IMR-90 (cell line): Measurements from ENCODE around the gene LRRC52. TPM values are rescaled to one million over a fixed set of nuclear protein-coding genes. Genes with fewer than 3 reads are reported as not detected.

Experiments
- ATAC-seq: fragments of 200-7000 bp; cut with Tn5 transposase; 2 replicates; pipeline ENCODE4 v1.9.1; 2020; ENCODE audit warnings: low read depth, mild to moderate bottlenecking, moderate library complexity
- BruUV-seq: library from RNA; stranded (reverse); fragments of 400-500 nt; replicated peaks from 2 replicates; lab custom pipeline; 2021; lab: Mats Ljungman, UMichigan
- CTCF ChIA-PET: fragments of 300-600 bp; formaldehyde crosslinking; extraction: SDS; loops from one replicate; lab custom pipeline; 2021; ENCODE audit warnings: antibody characterized with exemption; lab: Yijun Ruan, JAX
- POLR2A ChIA-PET: fragments of 300-600 bp; sonication (Branson Sonifier 250); formaldehyde crosslinking; loops from one replicate; lab custom pipeline; 2022; ENCODE audit warnings: antibody characterized with exemption; ENCODE audit not compliant: unreplicated experiment; lab: Charles Lee
- DNase-seq: peaks from one replicate; pipeline ENCODE4 v3.0.0; 2013
- H2AFZ ChIP-seq: replicated peaks from 2 replicates; pipeline ENCODE3; 2013; ENCODE audit warnings: low read length, mild to moderate bottlenecking; ENCODE audit not compliant: poor library complexity
- H2AK5ac ChIP-seq: 2 replicates; pipeline ENCODE4 v1.6.1; 2013; ENCODE audit warnings: low read depth, low read length, inconsistent platforms
- H2AK9ac ChIP-seq: replicated peaks from 2 replicates; pipeline ENCODE3; 2013; ENCODE audit warnings: mild to moderate bottlenecking, low read depth, low read length, moderate library complexity; ENCODE audit not compliant: poor library complexity
- H2BK120ac ChIP-seq: 2 replicates; pipeline ENCODE4 v1.6.1; 2013; ENCODE audit warnings: low read depth, low read length, inconsistent platforms
- H2BK15ac ChIP-seq: 3 replicates; pipeline ENCODE4 v1.6.1; 2013; ENCODE audit warnings: low read depth, low read length, inconsistent platforms
- H2BK20ac ChIP-seq: 2 replicates; pipeline ENCODE4 v1.6.1; 2013; ENCODE audit warnings: low read depth, mild to moderate bottlenecking, inconsistent platforms, low read length, moderate library complexity
- H2BK5ac ChIP-seq: 2 replicates; pipeline ENCODE4 v1.6.1; 2013; ENCODE audit warnings: mild to moderate bottlenecking, low read depth, low read length, inconsistent platforms; ENCODE audit not compliant: poor library complexity, severe bottlenecking
- H3K14ac ChIP-seq: replicated peaks from 2 replicates; pipeline ENCODE4 v1.6.1; 2013; ENCODE audit warnings: low read depth, low read length, inconsistent platforms
- H3K18ac ChIP-seq: 2 replicates; pipeline ENCODE4 v1.6.1; 2013; ENCODE audit warnings: low read depth, low read length, control low read depth
- H3K23ac ChIP-seq: 2 replicates; pipeline ENCODE4 v1.6.1; 2013; ENCODE audit warnings: low read depth, low read length, inconsistent platforms
- H3K27ac ChIP-seq: 2 replicates; pipeline ENCODE4 v1.5.1; 2013; ENCODE audit warnings: mild to moderate bottlenecking, control low read depth, low read length; ENCODE audit not compliant: insufficient read depth
- H3K27me3 ChIP-seq: 2 replicates; pipeline ENCODE4 v1.6.1; 2013; ENCODE audit warnings: low read length; ENCODE audit not compliant: control insufficient read depth, insufficient read depth
- H3K36me3 ChIP-seq: 2 replicates; pipeline ENCODE4 v1.6.1; 2013; ENCODE audit warnings: low read length, mixed read lengths; ENCODE audit not compliant: control insufficient read depth, insufficient read depth
- H3K4ac ChIP-seq: 2 replicates; pipeline ENCODE4 v1.6.1; 2013; ENCODE audit warnings: low read depth, low read length, inconsistent platforms
- H3K4me1 ChIP-seq: 2 replicates; pipeline ENCODE4 v1.6.1; 2013; ENCODE audit warnings: low read length, mixed read lengths; ENCODE audit not compliant: control insufficient read depth, insufficient read depth
- H3K4me2 ChIP-seq: 2 replicates; pipeline ENCODE4 v1.6.1; 2013; ENCODE audit warnings: low read depth, mild to moderate bottlenecking, control low read depth, low read length, moderate library complexity
- H3K4me3 ChIP-seq: 2 replicates; pipeline ENCODE4 v1.5.1; 2013; ENCODE audit warnings: low read depth, mild to moderate bottlenecking, control low read depth, low read length, moderate library complexity; ENCODE audit not compliant: insufficient read depth
- H3K56ac ChIP-seq: 2 replicates; pipeline ENCODE4 v1.6.1; 2013; ENCODE audit warnings: low read length, inconsistent platforms; ENCODE audit not compliant: insufficient read depth; ENCODE audit errors: extremely low read depth
- H3K79me1 ChIP-seq, 2 experiments: 2 replicates each; pipeline ENCODE4 v1.6.1; 2013; ENCODE audit warnings: low read length in 2 of 2, inconsistent platforms in 1 of 2, low read depth in 1 of 2
- H3K9ac ChIP-seq: 2 replicates; pipeline ENCODE4 v1.6.1; 2013; ENCODE audit warnings: low read depth, low read length, control low read depth
- H3K9me1 ChIP-seq: 2 replicates; pipeline ENCODE4 v1.6.1; 2013; ENCODE audit warnings: low read length, inconsistent platforms; ENCODE audit not compliant: insufficient read depth
- H3K9me3 ChIP-seq: 2 replicates; pipeline ENCODE4 v1.6.1; 2013; ENCODE audit warnings: low read length; ENCODE audit not compliant: control insufficient read depth, insufficient read depth
- H4K20me1 ChIP-seq: 2 replicates; pipeline ENCODE4 v1.6.1; 2013; ENCODE audit warnings: low read length, inconsistent platforms; ENCODE audit not compliant: insufficient read depth
- H4K5ac ChIP-seq: 2 replicates; pipeline ENCODE4 v1.6.1; 2013; ENCODE audit warnings: mild to moderate bottlenecking, low read depth, low read length, control low read depth
- H4K8ac ChIP-seq, 2 experiments: 2 replicates each; pipeline ENCODE4 v1.6.1; 2013; ENCODE audit warnings: low read depth in 2 of 2, low read length in 2 of 2, control low read depth in 1 of 2, inconsistent platforms in 1 of 2
- H4K91ac ChIP-seq: 2 replicates; pipeline ENCODE4 v1.6.1; 2013; ENCODE audit warnings: low read depth, low read length, inconsistent platforms; ENCODE audit not compliant: insufficient read depth
- BHLHE40 ChIP-seq: fragments of 150-350 bp; IDR thresholded peaks from 2 replicates; pipeline ENCODE4 v1.6.1; 2016; ENCODE audit warnings: mild to moderate bottlenecking, low read depth, low read length
- CEBPB ChIP-seq: IDR thresholded peaks from 2 replicates; pipeline ENCODE4 v1.6.1; 2012; ENCODE audit warnings: low read depth, low read length, improper control_type of control experiment
- CHD1 ChIP-seq: IDR thresholded peaks from 2 replicates; pipeline ENCODE4 v1.6.1; 2012; ENCODE audit warnings: low read depth, low read length, improper control_type of control experiment
- FOS ChIP-seq: fragments of 150-350 bp; IDR thresholded peaks from 2 replicates; pipeline ENCODE4 v1.6.1; 2016; ENCODE audit warnings: low read depth, low read length
- MAFK ChIP-seq: IDR thresholded peaks from 2 replicates; pipeline ENCODE4 v1.6.1; 2012; ENCODE audit warnings: low read depth, low read length, improper control_type of control experiment
- MAZ ChIP-seq: IDR thresholded peaks from 2 replicates; pipeline ENCODE4 v1.6.1; 2012; ENCODE audit warnings: low read depth, mild to moderate bottlenecking, low read length, improper control_type of control experiment, moderate library complexity, borderline replicate concordance
- MXI1 ChIP-seq: IDR thresholded peaks from 2 replicates; pipeline ENCODE4 v1.6.1; 2012; ENCODE audit warnings: low read depth, mild to moderate bottlenecking, low read length, moderate library complexity, borderline replicate concordance
- NFE2L2 ChIP-seq: fragments of 150-350 bp; IDR thresholded peaks from 2 replicates; pipeline ENCODE4 v1.6.1; 2016; ENCODE audit warnings: low read depth, mild to moderate bottlenecking, low read length
- POLR2A ChIP-seq: IDR thresholded peaks from 2 replicates; pipeline ENCODE4 v1.6.1; 2012; ENCODE audit warnings: mild to moderate bottlenecking, low read depth, low read length
- RAD21 ChIP-seq: IDR thresholded peaks from 2 replicates; pipeline ENCODE4 v1.6.1; 2012; ENCODE audit warnings: low read length, improper control_type of control experiment
- RCOR1 ChIP-seq: IDR thresholded peaks from 2 replicates; pipeline ENCODE4 v1.6.1; 2012; ENCODE audit warnings: mild to moderate bottlenecking, low read length, improper control_type of control experiment; ENCODE audit not compliant: insufficient replicate concordance
- RFX5 ChIP-seq: IDR thresholded peaks from 2 replicates; pipeline ENCODE4 v1.8.0; 2012; ENCODE audit warnings: low read depth, mild to moderate bottlenecking, low read length, moderate library complexity
- SMC3 ChIP-seq: fragments of 150-350 bp; IDR thresholded peaks from 2 replicates; pipeline ENCODE4 v1.6.1; 2016; ENCODE audit warnings: low read depth, mild to moderate bottlenecking, antibody characterized with exemption, low read length, moderate library complexity
- WGBS, 2 experiments: methylation state at CpG; one replicate each; pipeline versions ENCODE4 v1.1.5 to v1.1.7; 2013; ENCODE audit warnings: missing lambda C conversion rate in 2 of 2; ENCODE audit not compliant: insufficient read length in 1 of 2; ENCODE audit errors: extremely low coverage in 2 of 2; 5-methylcytosine and 5-hydroxymethylcytosine counted together
- dilution Hi-C: fragments of 300-500 bp; cut with HindIII; formaldehyde crosslinking; loops from one replicate; pipeline ENCODE4 v1.14.3; 2018; ENCODE audit warnings: low sequenced_read_pairs; ENCODE audit not compliant: unreplicated experiment
- in situ Hi-C: fragments of 300-500 bp; cut with MboI; formaldehyde crosslinking; loops from 3 replicates; pipeline ENCODE4 v1.14.3; 2019; ENCODE audit warnings: low sequenced_read_pairs, inconsistent platforms, mixed read lengths
- intact Hi-C: fragments of 100-400 bp; cut with micrococcal nuclease; formaldehyde crosslinking; loops from 2 replicates; pipeline ENCODE4 v1.10.0; 2022
- polyA plus RNA-seq, 3 experiments: library from polyadenylated mRNA; depleted of rRNA; stranded (reverse); fragments of >200 nt; gene quantifications; 2 replicates each; pipeline ENCODE4 v1.2.3, GENCODE V29; 2012; ENCODE audit warnings: low replicate concordance in 1 of 3
- total RNA-seq: library from RNA; depleted of rRNA; stranded (reverse); fragments of >200 nt; gene quantifications from 2 replicates; pipeline ENCODE4 v1.2.3, GENCODE V29; 2012
- TF ChIP-seq, protein P1 (sequence below): conservative IDR thresholded peaks from 2 replicates; pipeline ENCODE4 v1.5.1; 2012; ENCODE audit warnings: mild to moderate bottlenecking, low read depth, low read length, improper control_type of control experiment
- TF ChIP-seq, protein P2 (sequence below): fragments of 150-350 bp; IDR thresholded peaks from 2 replicates; pipeline ENCODE4 v1.6.1; 2017; ENCODE audit warnings: mild to moderate bottlenecking, antibody characterized with exemption, low read length, low read depth
- TF ChIP-seq, protein P3 (sequence below): fragments of 150-350 bp; IDR thresholded peaks from 2 replicates; pipeline ENCODE4 v1.6.1; 2016; ENCODE audit warnings: low read depth, mild to moderate bottlenecking, low read length, moderate library complexity, borderline replicate concordance

The LRRC52 gene
- total and polyA plus RNA-seq, 2 of the 4 experiments (the other 2 are of a cell fraction) = not detected

DNA sequence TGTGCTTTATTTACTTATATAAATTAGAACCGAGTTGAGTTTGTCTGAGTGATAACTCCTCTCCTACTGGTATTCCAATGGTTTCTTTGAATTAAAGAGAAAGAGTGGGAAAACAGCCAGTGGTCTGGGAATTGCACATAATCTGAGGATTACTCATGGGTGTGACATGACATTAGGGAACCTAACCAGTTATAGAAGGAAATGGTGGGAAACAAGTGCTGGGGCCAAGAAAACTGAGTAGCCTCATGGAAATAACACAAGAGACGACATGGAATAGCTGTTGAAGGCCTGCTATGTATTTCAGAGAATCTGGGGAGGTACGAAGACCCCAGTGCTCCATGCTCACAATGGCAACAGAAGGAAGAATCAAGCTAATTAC lies 41.8 kb upstream of the LRRC52 start:
- BruUV-seq = no TSS peak
- Histone ChIP-seq H4K91ac (no peak overlapping the region), H3K9me3 (no peaks in the 10 kb centered on the region), H2AK9ac (no peak overlapping the region), H4K5ac (no peak overlapping the region), H3K79me1 (no peaks in the 10 kb centered on the region), H3K23ac (no peak overlapping the region), H2BK5ac (no peak overlapping the region), H4K8ac (no peak overlapping the region), H3K4ac (no peak overlapping the region), H3K14ac (no peak overlapping the region), H2AK5ac (no peak overlapping the region), H3K56ac (no peak overlapping the region), H3K4me3 (no peak overlapping the region), H3K4me1 (no peaks in the 10 kb centered on the region), H3K9me1 (no peaks in the 10 kb centered on the region), H3K9ac (no peak overlapping the region), H3K36me3 (no peaks in the 10 kb centered on the region), H3K27ac (no peak overlapping the region), H2AFZ (no peak overlapping the region), H4K20me1 (no peaks in the 10 kb centered on the region), H2BK20ac (no peak overlapping the region), H2BK15ac (no peak overlapping the region), H2BK120ac (no peak overlapping the region), H3K27me3 (no peaks in the 10 kb centered on the region), H3K18ac (no peak overlapping the region), H3K4me2 (no peak overlapping the region)
- POLR2A ChIA-PET = no interaction called here
- TF ChIP-seq NFE2L2 (no peak), CEBPB (no peak), MXI1 (no peak), BHLHE40 (no peak), FOS (no peak), MAZ (no peak), SMC3 (no peak), RCOR1 (no peak), POLR2A (no peak), RAD21 (no peak), CHD1 (no peak), MAFK (no peak), RFX5 (no peak)
- TF ChIP-seq, protein P1, sequence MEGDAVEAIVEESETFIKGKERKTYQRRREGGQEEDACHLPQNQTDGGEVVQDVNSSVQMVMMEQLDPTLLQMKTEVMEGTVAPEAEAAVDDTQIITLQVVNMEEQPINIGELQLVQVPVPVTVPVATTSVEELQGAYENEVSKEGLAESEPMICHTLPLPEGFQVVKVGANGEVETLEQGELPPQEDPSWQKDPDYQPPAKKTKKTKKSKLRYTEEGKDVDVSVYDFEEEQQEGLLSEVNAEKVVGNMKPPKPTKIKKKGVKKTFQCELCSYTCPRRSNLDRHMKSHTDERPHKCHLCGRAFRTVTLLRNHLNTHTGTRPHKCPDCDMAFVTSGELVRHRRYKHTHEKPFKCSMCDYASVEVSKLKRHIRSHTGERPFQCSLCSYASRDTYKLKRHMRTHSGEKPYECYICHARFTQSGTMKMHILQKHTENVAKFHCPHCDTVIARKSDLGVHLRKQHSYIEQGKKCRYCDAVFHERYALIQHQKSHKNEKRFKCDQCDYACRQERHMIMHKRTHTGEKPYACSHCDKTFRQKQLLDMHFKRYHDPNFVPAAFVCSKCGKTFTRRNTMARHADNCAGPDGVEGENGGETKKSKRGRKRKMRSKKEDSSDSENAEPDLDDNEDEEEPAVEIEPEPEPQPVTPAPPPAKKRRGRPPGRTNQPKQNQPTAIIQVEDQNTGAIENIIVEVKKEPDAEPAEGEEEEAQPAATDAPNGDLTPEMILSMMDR = no peak
- TF ChIP-seq, protein P2, sequence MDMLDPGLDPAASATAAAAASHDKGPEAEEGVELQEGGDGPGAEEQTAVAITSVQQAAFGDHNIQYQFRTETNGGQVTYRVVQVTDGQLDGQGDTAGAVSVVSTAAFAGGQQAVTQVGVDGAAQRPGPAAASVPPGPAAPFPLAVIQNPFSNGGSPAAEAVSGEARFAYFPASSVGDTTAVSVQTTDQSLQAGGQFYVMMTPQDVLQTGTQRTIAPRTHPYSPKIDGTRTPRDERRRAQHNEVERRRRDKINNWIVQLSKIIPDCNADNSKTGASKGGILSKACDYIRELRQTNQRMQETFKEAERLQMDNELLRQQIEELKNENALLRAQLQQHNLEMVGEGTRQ = no peak
- TF ChIP-seq, protein P3, sequence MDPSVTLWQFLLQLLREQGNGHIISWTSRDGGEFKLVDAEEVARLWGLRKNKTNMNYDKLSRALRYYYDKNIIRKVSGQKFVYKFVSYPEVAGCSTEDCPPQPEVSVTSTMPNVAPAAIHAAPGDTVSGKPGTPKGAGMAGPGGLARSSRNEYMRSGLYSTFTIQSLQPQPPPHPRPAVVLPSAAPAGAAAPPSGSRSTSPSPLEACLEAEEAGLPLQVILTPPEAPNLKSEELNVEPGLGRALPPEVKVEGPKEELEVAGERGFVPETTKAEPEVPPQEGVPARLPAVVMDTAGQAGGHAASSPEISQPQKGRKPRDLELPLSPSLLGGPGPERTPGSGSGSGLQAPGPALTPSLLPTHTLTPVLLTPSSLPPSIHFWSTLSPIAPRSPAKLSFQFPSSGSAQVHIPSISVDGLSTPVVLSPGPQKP = no peak
- ATAC-seq (no peak), DNase-seq (no peak)
- intact Hi-C loops (no loop called here), dilution Hi-C loops (no loop called here), in situ Hi-C loops (no loop called here)
- CTCF ChIA-PET = no interaction called here
- WGBS, 2 experiments = no CpG with 5 or more reads among the region's 3 CpGs
